PFSK-1 (cell line): Measurements from ENCODE around the gene HSD17B12.

ENCODE experiments used
- FOXP2 ChIP-seq: optimal IDR thresholded peaks from 2 replicates; pipeline ENCODE3; 2011; ENCODE audit warnings: borderline replicate concordance, control low read depth, inconsistent platforms; ENCODE audit not compliant: insufficient read depth; ENCODE audit errors: extremely low read length, extremely low read depth
- POLR2AphosphoS5 ChIP-seq: IDR thresholded peaks from 2 replicates; pipeline ENCODE4 v1.6.1; 2012; ENCODE audit warnings: low read depth, mild to moderate bottlenecking, control low read depth, low read length, moderate library complexity
- SIN3A ChIP-seq: IDR thresholded peaks from 2 replicates; pipeline ENCODE4 v1.6.1; 2012; ENCODE audit warnings: mild to moderate bottlenecking, low read length, moderate library complexity, borderline replicate concordance; ENCODE audit not compliant: insufficient read depth
- TAF1 ChIP-seq: IDR thresholded peaks from 2 replicates; pipeline ENCODE4 v1.6.1; 2012; ENCODE audit warnings: low read length, control low read depth, borderline replicate concordance; ENCODE audit not compliant: insufficient read depth
- TF ChIP-seq, protein P1 (sequence below), 2 experiments: IDR thresholded peaks; 2 replicates each; pipeline versions ENCODE4 v1.6.1 to v1.8.0; 2011 to 2012; ENCODE audit warnings: low read depth in 2 of 2, low read length in 2 of 2, control low read depth in 1 of 2, inconsistent platforms in 1 of 2, mild to moderate bottlenecking in 1 of 2, moderate library complexity in 1 of 2; ENCODE audit not compliant: insufficient read depth in 1 of 2

DNA sequence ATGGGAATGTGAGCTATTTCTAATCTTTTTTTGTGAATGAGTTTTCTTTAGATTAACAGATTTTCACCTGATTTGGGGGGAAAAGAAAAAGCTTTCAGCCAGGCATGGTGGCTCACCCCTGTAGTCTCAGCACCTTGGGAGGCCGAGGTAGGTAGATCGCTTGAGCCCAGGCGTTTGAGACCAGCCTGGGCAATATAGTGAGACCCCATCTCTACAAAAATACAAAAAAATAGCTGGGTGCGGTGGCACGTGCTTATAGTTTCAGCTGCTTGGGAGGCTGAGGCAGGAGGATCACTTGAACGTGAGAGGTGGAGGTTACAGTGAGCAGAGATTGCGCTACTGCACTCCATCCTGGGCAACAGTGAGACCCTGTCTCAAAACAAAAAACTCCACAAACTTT lies 92.2 kb downstream of the HSD17B12 start:
- TF ChIP-seq TAF1: no peak
- TF ChIP-seq, protein P1, sequence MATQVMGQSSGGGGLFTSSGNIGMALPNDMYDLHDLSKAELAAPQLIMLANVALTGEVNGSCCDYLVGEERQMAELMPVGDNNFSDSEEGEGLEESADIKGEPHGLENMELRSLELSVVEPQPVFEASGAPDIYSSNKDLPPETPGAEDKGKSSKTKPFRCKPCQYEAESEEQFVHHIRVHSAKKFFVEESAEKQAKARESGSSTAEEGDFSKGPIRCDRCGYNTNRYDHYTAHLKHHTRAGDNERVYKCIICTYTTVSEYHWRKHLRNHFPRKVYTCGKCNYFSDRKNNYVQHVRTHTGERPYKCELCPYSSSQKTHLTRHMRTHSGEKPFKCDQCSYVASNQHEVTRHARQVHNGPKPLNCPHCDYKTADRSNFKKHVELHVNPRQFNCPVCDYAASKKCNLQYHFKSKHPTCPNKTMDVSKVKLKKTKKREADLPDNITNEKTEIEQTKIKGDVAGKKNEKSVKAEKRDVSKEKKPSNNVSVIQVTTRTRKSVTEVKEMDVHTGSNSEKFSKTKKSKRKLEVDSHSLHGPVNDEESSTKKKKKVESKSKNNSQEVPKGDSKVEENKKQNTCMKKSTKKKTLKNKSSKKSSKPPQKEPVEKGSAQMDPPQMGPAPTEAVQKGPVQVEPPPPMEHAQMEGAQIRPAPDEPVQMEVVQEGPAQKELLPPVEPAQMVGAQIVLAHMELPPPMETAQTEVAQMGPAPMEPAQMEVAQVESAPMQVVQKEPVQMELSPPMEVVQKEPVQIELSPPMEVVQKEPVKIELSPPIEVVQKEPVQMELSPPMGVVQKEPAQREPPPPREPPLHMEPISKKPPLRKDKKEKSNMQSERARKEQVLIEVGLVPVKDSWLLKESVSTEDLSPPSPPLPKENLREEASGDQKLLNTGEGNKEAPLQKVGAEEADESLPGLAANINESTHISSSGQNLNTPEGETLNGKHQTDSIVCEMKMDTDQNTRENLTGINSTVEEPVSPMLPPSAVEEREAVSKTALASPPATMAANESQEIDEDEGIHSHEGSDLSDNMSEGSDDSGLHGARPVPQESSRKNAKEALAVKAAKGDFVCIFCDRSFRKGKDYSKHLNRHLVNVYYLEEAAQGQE (IDR thresholded peaks at IDR 0.05; ENCODE audit: insufficient read depth in 1 of 2, low read depth in 2 of 2, low read length in 2 of 2): no peak
- TF ChIP-seq POLR2AphosphoS5: no peak
- no peak for TF ChIP-seq SIN3A
- TF ChIP-seq FOXP2: no peak
